ENCODE data around the gene ZFYVE26.

The ZFYVE26 gene

DNA sequence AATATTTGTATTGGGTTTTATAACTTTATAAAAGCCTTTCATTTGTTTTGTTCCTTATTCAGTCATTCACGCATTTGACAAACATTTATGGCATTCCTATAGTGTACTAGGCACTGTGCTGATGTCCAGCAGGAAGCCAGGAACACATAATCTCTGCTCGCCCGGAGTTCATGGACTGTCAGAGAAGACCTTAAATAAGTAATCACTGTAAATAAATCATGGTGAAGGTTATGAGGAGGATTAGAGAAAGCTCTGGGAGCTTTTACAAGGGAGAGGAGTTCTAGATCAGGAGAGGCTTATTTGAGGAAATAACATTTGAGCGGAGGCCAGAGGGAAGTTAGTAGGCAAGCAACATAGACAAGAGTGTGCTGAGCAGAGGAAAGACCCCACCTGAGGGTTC lies 119.4 kb downstream of the ZFYVE26 start:
- TF ChIP-seq GATA1 (IDR thresholded peaks at IDR 0.05; ENCODE audit: low read depth, low read length) (no peak), POLR2A (IDR thresholded peaks at IDR 0.05; ENCODE audit: low read length) (no peak)
- DNase-seq, result no peak

All from erythroblast (primary cell).